ENCODE data around the gene TMEM50B. TPM values are rescaled to one million over a fixed set of nuclear protein-coding genes. Genes with fewer than 3 reads are reported as not detected.

Gene TMEM50B
- total and polyA plus RNA-seq, 2 experiments from 2014 or later = 25.1 to 26.1 TPM

GRCh38 chr21:33491373-33492102 is 11.8 kb upstream of the TMEM50B start, which contains the start of gene DNAJC28 (continued):
- TF ChIP-seq CTCF (conservative IDR thresholded peaks at IDR 0.05; ENCODE audit: low read depth in 2 of 2) (no peak), EZH2 (IDR thresholded peaks at IDR 0.05; ENCODE audit: low read depth, unreplicated experiment) (no peak), ZNF114 (CRISPR knock-in tag; IDR thresholded peaks at IDR 0.05) (no peak), NANOG (IDR thresholded peaks at IDR 0.05; ENCODE audit: borderline replicate concordance) (no peak), CREB1 (CRISPR knock-in tag; IDR thresholded peaks at IDR 0.05; ENCODE audit: low read depth) (no peak), JUNB (IDR thresholded peaks at IDR 0.05; ENCODE audit: unreplicated experiment) (peak; percentile 86), REST (IDR thresholded peaks at IDR 0.05; ENCODE audit: unreplicated experiment) (no peak), ZNF331 (CRISPR knock-in tag; IDR thresholded peaks at IDR 0.05; ENCODE audit: low read depth) (no peak)

- Histone ChIP-seq H3F3A (replicated peaks; ENCODE audit: low read depth) (peaks cover 4% of the 10 kb centered on the region; the same call in 1 of the 2 replicates), H3K36me3 (ENCODE audit: insufficient read depth) (no peaks in the 10 kb centered on the region), H3K4me1 (ENCODE audit: insufficient read depth) (peaks cover 5% of the 10 kb centered on the region), H3K79me2 (replicated peaks; ENCODE audit: insufficient read depth) (peaks cover 5% of the 10 kb centered on the region; the same call in 1 of the 2 replicates), H3K4me3 (peak overlapping the region; percentile 97), H3K9me2 (ENCODE audit: insufficient read depth) (no peaks in the 10 kb centered on the region), H3K4me2 (peak overlapping the region; percentile 80), H4K20me1 (replicated peaks; ENCODE audit: insufficient read depth) (no peaks in the 10 kb centered on the region), H2AFZ (peak overlapping the region; percentile 97), H3K27me3 (ENCODE audit: insufficient read depth) (no peaks in the 10 kb centered on the region), H3K27ac (ENCODE audit: low read depth) (no peak overlapping the region)
- Mint-ChIP-seq H3K4me3 (peak overlapping the region; percentile 86), H3K27me3 (ENCODE audit: insufficient read depth, low read depth, poor library complexity) (peaks cover 9% of the 10 kb centered on the region), H3K9me3 (no peaks in the 10 kb centered on the region), H3K4me1 (peaks cover 10% of the 10 kb centered on the region; the same call in 2 of the 3 replicates), H3K27ac (no peak overlapping the region), H3K36me3 (ENCODE audit: low read depth) (peaks cover 10% of the 10 kb centered on the region; the same call in 1 of the 3 replicates)
- ATAC-seq (no peak), DNase-seq (ENCODE audit: low spot score) (no peak)
- no peak for TF ChIP-seq ZNF114 (CRISPR knock-in tag; IDR thresholded peaks at IDR 0.05)
- TF ChIP-seq CREB1 (CRISPR knock-in tag; IDR thresholded peaks at IDR 0.05; ENCODE audit: low read depth) = no peak
- TF ChIP-seq EZH2phosphoT487 (IDR thresholded peaks at IDR 0.05; ENCODE audit: unreplicated experiment) = no peak
- TF ChIP-seq POLR2AphosphoS5 (IDR thresholded peaks at IDR 0.05; ENCODE audit: low read depth) = no peak
- no peak for TF ChIP-seq STAT1 (IDR thresholded peaks at IDR 0.05; ENCODE audit: unreplicated experiment)
- TF ChIP-seq ZNF331 (CRISPR knock-in tag; IDR thresholded peaks at IDR 0.05; ENCODE audit: low read depth) = no peak
- TF ChIP-seq ZNF462 (CRISPR knock-in tag; IDR thresholded peaks at IDR 0.05) = no peak
- no peak for TF ChIP-seq NANOG (IDR thresholded peaks at IDR 0.05; ENCODE audit: borderline replicate concordance)
- TF ChIP-seq JUNB (IDR thresholded peaks at IDR 0.05; ENCODE audit: unreplicated experiment) = no peak
These were observed 11.2 kb upstream of the TMEM50B start for GRCh38 chr21:33490991-33491372.

Data from GM23338 (cell line).